Panc1 (cell line): ENCODE data around the gene FAM209B. TPM values are rescaled to one million over a fixed set of nuclear protein-coding genes. Genes with fewer than 3 reads are reported as not detected.

Experiments
- ATAC-seq: fragments of 200-7000 bp; cut with Tn5 transposase; 2 replicates; pipeline ENCODE4 v1.9.1; 2020; ENCODE audit warnings: mild to moderate bottlenecking, moderate library complexity
- BruUV-seq: library from RNA; stranded (reverse); fragments of 400-500 nt; replicated peaks from 2 replicates; lab custom pipeline; 2021; lab: Mats Ljungman, UMichigan
- CTCF ChIA-PET: fragments of 300-600 bp; sonication (Branson Sonifier 250); formaldehyde crosslinking; loops from one replicate; lab custom pipeline; 2022; ENCODE audit warnings: antibody characterized with exemption; lab: Charles Lee
- POLR2A ChIA-PET: fragments of 300-600 bp; sonication (Branson Sonifier 250); formaldehyde crosslinking; loops from one replicate; lab custom pipeline; 2022; ENCODE audit warnings: antibody characterized with exemption; lab: Charles Lee
- DNase-seq: peaks from one replicate; pipeline ENCODE4 v3.0.0-alpha.2; 2010; ENCODE audit warnings: low read depth, low spot score
- H3K27ac ChIP-seq: 2 replicates; pipeline ENCODE4 v1.5.1; 2011; ENCODE audit warnings: mild to moderate bottlenecking, low read length, inconsistent platforms
- H3K27me3 ChIP-seq: fragments of 200-500 bp; sonication (Bioruptor generic); 2 replicates; pipeline ENCODE4 v1.6.0; 2014; ENCODE audit warnings: low read length, inconsistent platforms; ENCODE audit not compliant: control insufficient read depth, insufficient read depth
- H3K36me3 ChIP-seq: fragments of 200-500 bp; sonication (Bioruptor generic); 2 replicates; pipeline ENCODE4 v1.5.1; 2014; ENCODE audit warnings: inconsistent platforms, mild to moderate bottlenecking, low read length, moderate library complexity; ENCODE audit not compliant: control insufficient read depth, insufficient read depth
- H3K4me1 ChIP-seq: 2 replicates; pipeline ENCODE4 v1.5.1; 2011; ENCODE audit warnings: inconsistent platforms, mild to moderate bottlenecking, low read length, moderate library complexity; ENCODE audit not compliant: control insufficient read depth, insufficient read depth
- H3K4me3 ChIP-seq, 2 experiments: 2 replicates each; pipeline ENCODE4 v1.5.1; 2011 to 2012; ENCODE audit warnings: low read depth in 2 of 2, low read length in 2 of 2, mild to moderate bottlenecking in 2 of 2, inconsistent platforms in 1 of 2, moderate library complexity in 1 of 2
- H3K9me3 ChIP-seq: fragments of 200-500 bp; sonication (Bioruptor generic); 2 replicates; pipeline ENCODE4 v1.5.1; 2014; ENCODE audit warnings: low read depth, mild to moderate bottlenecking, inconsistent platforms, low read length, moderate library complexity; ENCODE audit not compliant: control insufficient read depth, insufficient read depth
- CTCF ChIP-seq: fragments of 450-650 bp; IDR thresholded peaks from 2 replicates; pipeline ENCODE4 v1.5.1; 2017; ENCODE audit warnings: mild to moderate bottlenecking
- POLR2AphosphoS5 ChIP-seq: IDR thresholded peaks from 2 replicates; pipeline ENCODE4 v1.6.1; 2012; ENCODE audit warnings: mild to moderate bottlenecking, low read depth, low read length, moderate library complexity
- SIN3A ChIP-seq: IDR thresholded peaks from 2 replicates; pipeline ENCODE4 v1.6.1; 2012; ENCODE audit warnings: low read depth, mild to moderate bottlenecking, low read length, moderate library complexity, borderline replicate concordance; ENCODE audit not compliant: insufficient read depth
- TCF7L2 ChIP-seq: IDR thresholded peaks from 2 replicates; pipeline ENCODE4 v1.6.1; 2011; ENCODE audit warnings: mild to moderate bottlenecking, low read depth, low read length, inconsistent platforms
- in situ Hi-C: cut with HindIII; loops from 2 replicates; pipeline ENCODE4 v1.10.0; 2016; ENCODE audit warnings: low sequenced_read_pairs, low pct_unique_long_range_greater_than_20kb
- intact Hi-C: fragments of 100-400 bp; cut with micrococcal nuclease; formaldehyde crosslinking; loops from one replicate; pipeline ENCODE4 v1.10.0; 2022; ENCODE audit not compliant: unreplicated experiment
- total RNA-seq: library from RNA; stranded (reverse); gene quantifications from one replicate; pipeline ENCODE4 v1.2.1, GENCODE V29; 2021; ENCODE audit not compliant: unreplicated experiment
- TF ChIP-seq, protein P1 (sequence below), 2 experiments: IDR thresholded peaks; 2 replicates each; pipeline ENCODE4 v1.6.1; 2011 to 2012; ENCODE audit warnings: low read depth in 2 of 2, control low read depth in 1 of 2, low read length in 1 of 2, mild to moderate bottlenecking in 1 of 2, moderate library complexity in 1 of 2; ENCODE audit not compliant: insufficient read depth in 1 of 2

The FAM209B gene
- total RNA-seq, 1 experiment from 2014 or later: not detected

GRCh38 chr20:56542489-56543030 lies 9.5 kb downstream of the FAM209B start:
- Histone ChIP-seq H3K27ac (no peak overlapping the region), H3K27me3 (no peaks in the 10 kb centered on the region), H3K36me3 (no peaks in the 10 kb centered on the region), H3K4me1 (no peaks in the 10 kb centered on the region), H3K4me3 (no peak overlapping the region), H3K9me3 (no peaks in the 10 kb centered on the region)
- TF ChIP-seq TCF7L2 (no peak), CTCF (no peak), SIN3A (no peak), POLR2AphosphoS5 (no peak)
- TF ChIP-seq, protein P1, sequence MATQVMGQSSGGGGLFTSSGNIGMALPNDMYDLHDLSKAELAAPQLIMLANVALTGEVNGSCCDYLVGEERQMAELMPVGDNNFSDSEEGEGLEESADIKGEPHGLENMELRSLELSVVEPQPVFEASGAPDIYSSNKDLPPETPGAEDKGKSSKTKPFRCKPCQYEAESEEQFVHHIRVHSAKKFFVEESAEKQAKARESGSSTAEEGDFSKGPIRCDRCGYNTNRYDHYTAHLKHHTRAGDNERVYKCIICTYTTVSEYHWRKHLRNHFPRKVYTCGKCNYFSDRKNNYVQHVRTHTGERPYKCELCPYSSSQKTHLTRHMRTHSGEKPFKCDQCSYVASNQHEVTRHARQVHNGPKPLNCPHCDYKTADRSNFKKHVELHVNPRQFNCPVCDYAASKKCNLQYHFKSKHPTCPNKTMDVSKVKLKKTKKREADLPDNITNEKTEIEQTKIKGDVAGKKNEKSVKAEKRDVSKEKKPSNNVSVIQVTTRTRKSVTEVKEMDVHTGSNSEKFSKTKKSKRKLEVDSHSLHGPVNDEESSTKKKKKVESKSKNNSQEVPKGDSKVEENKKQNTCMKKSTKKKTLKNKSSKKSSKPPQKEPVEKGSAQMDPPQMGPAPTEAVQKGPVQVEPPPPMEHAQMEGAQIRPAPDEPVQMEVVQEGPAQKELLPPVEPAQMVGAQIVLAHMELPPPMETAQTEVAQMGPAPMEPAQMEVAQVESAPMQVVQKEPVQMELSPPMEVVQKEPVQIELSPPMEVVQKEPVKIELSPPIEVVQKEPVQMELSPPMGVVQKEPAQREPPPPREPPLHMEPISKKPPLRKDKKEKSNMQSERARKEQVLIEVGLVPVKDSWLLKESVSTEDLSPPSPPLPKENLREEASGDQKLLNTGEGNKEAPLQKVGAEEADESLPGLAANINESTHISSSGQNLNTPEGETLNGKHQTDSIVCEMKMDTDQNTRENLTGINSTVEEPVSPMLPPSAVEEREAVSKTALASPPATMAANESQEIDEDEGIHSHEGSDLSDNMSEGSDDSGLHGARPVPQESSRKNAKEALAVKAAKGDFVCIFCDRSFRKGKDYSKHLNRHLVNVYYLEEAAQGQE (IDR thresholded peaks at IDR 0.05; ENCODE audit: insufficient read depth in 1 of 2, low read depth in 2 of 2, low read length in 1 of 2): no peak
- intact Hi-C loops (no loop called here), in situ Hi-C loops (no loop called here)
- ATAC-seq (no peak), DNase-seq (no peak)
- CTCF ChIA-PET: no interaction called here
- BruUV-seq: no TSS peak
- POLR2A ChIA-PET: no interaction called here

DNA sequence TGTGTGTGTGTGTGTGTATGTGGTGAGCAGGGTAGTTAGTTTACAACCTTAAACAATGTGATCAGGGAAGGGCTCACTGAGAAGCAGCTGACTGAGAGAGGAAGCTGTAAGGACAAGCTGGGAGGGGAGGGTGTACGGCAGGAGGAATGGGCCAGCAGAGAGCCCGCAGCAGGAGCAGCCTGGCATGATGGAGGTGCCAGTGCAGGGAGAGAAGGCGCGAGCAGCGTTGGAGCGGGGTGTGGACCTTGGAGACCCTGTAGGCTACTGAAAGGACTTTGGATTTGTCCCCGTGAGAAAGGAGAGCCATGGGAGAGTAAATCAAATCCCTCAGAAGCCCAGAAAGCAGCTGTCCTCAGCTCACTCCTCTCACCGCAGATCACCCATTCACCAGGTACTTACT lies 18.5 kb downstream of the FAM209B start:
- H3K36me3 ChIP-seq: no peaks in the 10 kb centered on the region
- DNase-seq (no peak), ATAC-seq (no peak)
- no peak overlapping the region for H3K27ac ChIP-seq
- in situ Hi-C loops: no loop called here
- no TSS peak for BruUV-seq
- TF ChIP-seq POLR2AphosphoS5 (no peak), TCF7L2 (no peak), SIN3A (no peak), CTCF (no peak)
- TF ChIP-seq, protein P1 (IDR thresholded peaks at IDR 0.05; ENCODE audit: insufficient read depth in 1 of 2, low read depth in 2 of 2, low read length in 1 of 2): no peak
- H3K4me3 ChIP-seq: no peak overlapping the region
- POLR2A ChIA-PET: no interaction called here
- no peaks in the 10 kb centered on the region for H3K9me3 ChIP-seq
- H3K27me3 ChIP-seq: no peaks in the 10 kb centered on the region
- CTCF ChIA-PET: no interaction called here
- H3K4me1 ChIP-seq: no peaks in the 10 kb centered on the region
- intact Hi-C loops: loop anchor here (2.0 to 5.0 kb wide), 3 partner anchors 421 to 495 kb away; no protein-coding TSS in a partner anchor
